Immature natural killer cell (primary cell): ENCODE measurements around the gene AREL1. TPM values are rescaled to one million over a fixed set of nuclear protein-coding genes. Genes with fewer than 3 reads are reported as not detected.

Experiments
- DNase-seq, 3 donors: peaks; one replicate each; pipeline ENCODE4 v3.0.0; 2022; ENCODE audit warnings: mixed read lengths in 1 of 3
- H3K27ac Mint-ChIP-seq, 6 donors: one replicate each; pipeline ENCODE4 v1.8.0; 2020; ENCODE audit warnings: mixed read lengths in 6 of 6, mild to moderate bottlenecking in 5 of 6, inconsistent platforms in 4 of 6, moderate library complexity in 3 of 6
- H3K27me3 Mint-ChIP-seq, 3 donors: one replicate each; pipeline ENCODE4 v1.8.0; 2020 to 2021; ENCODE audit warnings: low read depth in 3 of 3, mild to moderate bottlenecking in 3 of 3, mixed read lengths in 3 of 3, moderate library complexity in 3 of 3, inconsistent platforms in 1 of 3
- H3K36me3 Mint-ChIP-seq, 3 donors: one replicate each; pipeline ENCODE4 v1.8.0; 2020; ENCODE audit warnings: mixed read lengths in 3 of 3, inconsistent platforms in 2 of 3, mild to moderate bottlenecking in 2 of 3
- H3K4me1 Mint-ChIP-seq, 2 donors: one replicate each; pipeline ENCODE4 v1.8.0; 2020; ENCODE audit warnings: inconsistent platforms in 2 of 2, mild to moderate bottlenecking in 2 of 2, mixed read lengths in 2 of 2, moderate library complexity in 1 of 2
- H3K4me3 Mint-ChIP-seq, 5 donors: one replicate each; pipeline ENCODE4 v1.8.0; 2020; ENCODE audit warnings: mild to moderate bottlenecking in 5 of 5, mixed read lengths in 5 of 5, inconsistent platforms in 3 of 5, moderate library complexity in 3 of 5
- H3K9me3 Mint-ChIP-seq, 6 donors: one replicate each; pipeline ENCODE4 v1.8.0; 2020; ENCODE audit warnings: mild to moderate bottlenecking in 6 of 6, mixed read lengths in 6 of 6, inconsistent platforms in 4 of 6, moderate library complexity in 3 of 6
- polyA plus RNA-seq, 3 donors: library from polyadenylated mRNA; unstranded; fragments of 300-500 nt; fragmentation: Illumina TruSeq; gene quantifications; one replicate each; pipeline ENCODE4 v1.2.3, GENCODE V29; 2021

Gene AREL1
- polyA plus RNA-seq, 3 donors from 2014 or later, result 11.9 to 30.6 (median 14.0) TPM

- Mint-ChIP-seq H3K27ac (peak overlapping the region in 2 of 6 donors; percentile 51 to 84), H3K9me3 (no peaks in the 10 kb centered on the region), H3K36me3 (peaks cover 12 to 27% (median 22%) of the 10 kb centered on the region in 3 donors), H3K27me3 (no peaks in the 10 kb centered on the region), H3K4me1 (peaks cover 8 to 21% of the 10 kb centered on the region in 2 donors), H3K4me3 (no peak overlapping the region)
- no peak for DNase-seq
Measured at GRCh38 chr14:74691456-74691855, 21.4 kb downstream of the AREL1 start.

GRCh38 chr14:74685921-74686678 is 26.8 kb downstream of the AREL1 start:
- H3K27ac Mint-ChIP-seq, result peak overlapping the region in 2 of 6 donors; percentile 45 to 48

GRCh38 chr14:74685056-74685455 is 27.8 kb downstream of the AREL1 start:
- Mint-ChIP-seq H3K27ac (peak overlapping the region in 4 of 6 donors; percentile 32 to 78 (median 56)), H3K36me3 (peaks cover 23 to 40% (median 32%) of the 10 kb centered on the region in 3 donors), H3K4me3 (no peak overlapping the region)

More at GRCh38 chr14:74685921-74686678, 26.8 kb downstream of the AREL1 start:
- DNase-seq, result no peak
- Mint-ChIP-seq H3K27me3 (no peaks in the 10 kb centered on the region), H3K9me3 (no peaks in the 10 kb centered on the region), H3K36me3 (peaks cover 31 to 42% (median 39%) of the 10 kb centered on the region in 3 donors), H3K4me3 (no peak overlapping the region), H3K4me1 (peaks cover 23 to 28% of the 10 kb centered on the region in 2 donors)

GRCh38 chr14:74684434-74684833 is 28.4 kb downstream of the AREL1 start:
- Mint-ChIP-seq H3K27me3 (no peaks in the 10 kb centered on the region), H3K27ac (peak overlapping the region in 5 of 6 donors; percentile 19 to 78 (median 45)), H3K36me3 (peaks cover 22 to 39% (median 32%) of the 10 kb centered on the region in 3 donors), H3K4me1 (peaks cover 23 to 28% of the 10 kb centered on the region in 2 donors), H3K4me3 (peak overlapping the region in 1 of 5 donors; percentile 42), H3K9me3 (no peaks in the 10 kb centered on the region)
- no peak for DNase-seq

More at GRCh38 chr14:74685056-74685455, 27.8 kb downstream of the AREL1 start:
- Mint-ChIP-seq H3K4me1 (peaks cover 23 to 28% of the 10 kb centered on the region in 2 donors), H3K9me3 (no peaks in the 10 kb centered on the region), H3K27me3 (no peaks in the 10 kb centered on the region)
- DNase-seq, result no peak

- H3K4me3 Mint-ChIP-seq, result no peak overlapping the region
- peak overlapping the region in 5 of 6 donors; percentile 40 to 77 (median 62) for H3K27ac Mint-ChIP-seq
- H3K36me3 Mint-ChIP-seq, result peaks cover 15 to 35% (median 27%) of the 10 kb centered on the region in 3 donors
- no peaks in the 10 kb centered on the region for H3K27me3 Mint-ChIP-seq
- peaks cover 23 to 28% of the 10 kb centered on the region in 2 donors for H3K4me1 Mint-ChIP-seq
- DNase-seq, result no peak
- H3K9me3 Mint-ChIP-seq, result no peaks in the 10 kb centered on the region
Measured at GRCh38 chr14:74683406-74683805, 29.5 kb downstream of the AREL1 start.

GRCh38 chr14:74682169-74682952 is 30.5 kb downstream of the AREL1 start:
- Mint-ChIP-seq H3K27me3 (no peaks in the 10 kb centered on the region), H3K4me1 (peaks cover 23 to 28% of the 10 kb centered on the region in 2 donors), H3K36me3 (peaks cover 13 to 32% (median 27%) of the 10 kb centered on the region in 3 donors), H3K4me3 (no peak overlapping the region), H3K27ac (peak overlapping the region in 3 of 6 donors; percentile 15 to 72 (median 45)), H3K9me3 (no peaks in the 10 kb centered on the region)
- DNase-seq, result no peak

- Mint-ChIP-seq H3K27me3 (no peaks in the 10 kb centered on the region), H3K4me1 (no peaks in the 10 kb centered on the region), H3K36me3 (peaks cover 25 to 52% (median 39%) of the 10 kb centered on the region in 3 donors), H3K4me3 (no peak overlapping the region), H3K9me3 (no peaks in the 10 kb centered on the region), H3K27ac (peak overlapping the region in 1 of 6 donors; percentile 23)
- DNase-seq, result no peak
Measured at GRCh38 chr14:74675219-74675618, 37.7 kb downstream of the AREL1 start.

GRCh38 chr14:74673768-74674167 is 39.1 kb downstream of the AREL1 start:
- H3K27ac Mint-ChIP-seq, result no peak overlapping the region
- no peaks in the 10 kb centered on the region for H3K9me3 Mint-ChIP-seq
- peaks cover 35 to 60% (median 46%) of the 10 kb centered on the region in 3 donors for H3K36me3 Mint-ChIP-seq
- DNase-seq, result no peak
- peaks cover 0 to 2% (median 0%) of the 10 kb centered on the region in 3 donors for H3K27me3 Mint-ChIP-seq
- peaks cover 6 to 11% of the 10 kb centered on the region in 2 donors for H3K4me1 Mint-ChIP-seq
- H3K4me3 Mint-ChIP-seq, result no peak overlapping the region

GRCh38 chr14:74671789-74672188 is 41.1 kb downstream of the AREL1 start:
- Mint-ChIP-seq H3K4me3 (no peak overlapping the region), H3K9me3 (no peaks in the 10 kb centered on the region), H3K4me1 (peaks cover 12 to 23% of the 10 kb centered on the region in 2 donors), H3K36me3 (peaks cover 46 to 78% (median 58%) of the 10 kb centered on the region in 3 donors), H3K27ac (peak overlapping the region in 1 of 6 donors; percentile 22), H3K27me3 (peaks cover 0 to 2% (median 0%) of the 10 kb centered on the region in 3 donors)
- DNase-seq, result no peak

GRCh38 chr14:74670726-74671411 is 42.0 kb downstream of the AREL1 start:
- Mint-ChIP-seq H3K9me3 (no peaks in the 10 kb centered on the region), H3K4me1 (peaks cover 12 to 29% of the 10 kb centered on the region in 2 donors), H3K27me3 (peaks cover 0 to 2% (median 0%) of the 10 kb centered on the region in 3 donors), H3K27ac (peak overlapping the region in 2 of 6 donors; percentile 1), H3K4me3 (no peak overlapping the region), H3K36me3 (peaks cover 41 to 81% (median 60%) of the 10 kb centered on the region in 3 donors)
- no peak for DNase-seq

- H3K27me3 Mint-ChIP-seq, result peaks cover 0 to 2% (median 0%) of the 10 kb centered on the region in 3 donors
- H3K4me1 Mint-ChIP-seq, result peaks cover 14 to 35% of the 10 kb centered on the region in 2 donors
- no peaks in the 10 kb centered on the region for H3K9me3 Mint-ChIP-seq
- peaks cover 46 to 82% (median 58%) of the 10 kb centered on the region in 3 donors for H3K36me3 Mint-ChIP-seq
- H3K4me3 Mint-ChIP-seq, result no peak overlapping the region
- no peak for DNase-seq
- peak overlapping the region in 4 of 6 donors; percentile 1 to 69 (median 24) for H3K27ac Mint-ChIP-seq
Measured at GRCh38 chr14:74669846-74670245, 43.0 kb downstream of the AREL1 start.

GRCh38 chr14:74669256-74669655 is 43.6 kb downstream of the AREL1 start:
- DNase-seq, result no peak
- Mint-ChIP-seq H3K4me1 (peaks cover 14 to 35% of the 10 kb centered on the region in 2 donors), H3K9me3 (no peaks in the 10 kb centered on the region), H3K4me3 (peak overlapping the region in 1 of 5 donors; percentile 19), H3K27ac (peak overlapping the region in 4 of 6 donors; percentile 6 to 69 (median 49)), H3K36me3 (peaks cover 50 to 82% (median 58%) of the 10 kb centered on the region in 3 donors), H3K27me3 (peaks cover 0 to 2% (median 0%) of the 10 kb centered on the region in 3 donors)

GRCh38 chr14:74667758-74668157 is 45.1 kb downstream of the AREL1 start:
- no peak overlapping the region for H3K27ac Mint-ChIP-seq
- no peaks in the 10 kb centered on the region for H3K9me3 Mint-ChIP-seq
- H3K36me3 Mint-ChIP-seq, result peaks cover 55 to 83% (median 65%) of the 10 kb centered on the region in 3 donors

More at GRCh38 chr14:74667758-74668157, 45.1 kb downstream of the AREL1 start:
- peaks cover 14 to 35% of the 10 kb centered on the region in 2 donors for H3K4me1 Mint-ChIP-seq
- peaks cover 0 to 7% (median 0%) of the 10 kb centered on the region in 3 donors for H3K27me3 Mint-ChIP-seq
- no peak for DNase-seq
- H3K4me3 Mint-ChIP-seq, result no peak overlapping the region
